HEK293T (cell line): ENCODE data around the gene MRAS.

ENCODE experiments used
- CTCF ChIA-PET: fragments of 350-600 bp; formaldehyde crosslinking; extraction: SDS; loops from one replicate; lab custom pipeline; 2021; ENCODE audit warnings: antibody characterized with exemption, inconsistent platforms; lab: Yijun Ruan, JAX
- POLR2A ChIA-PET: fragments of 350-600 bp; formaldehyde crosslinking; extraction: SDS; loops from one replicate; lab custom pipeline; 2020; ENCODE audit warnings: antibody characterized with exemption, inconsistent platforms; lab: Yijun Ruan, JAX
- DNase-seq: peaks from one replicate; pipeline ENCODE4 v3.0.0; 2012; ENCODE audit warnings: mixed read lengths; ENCODE audit errors: extremely low spot score
- ARNT ChIP-seq: fragments of 450-650 bp; IDR thresholded peaks from 2 replicates; pipeline ENCODE4 v1.6.1; 2017; ENCODE audit warnings: mild to moderate bottlenecking
- BHLHE40 ChIP-seq: fragments of 450-650 bp; IDR thresholded peaks from 2 replicates; pipeline ENCODE4 v1.6.1; 2016; ENCODE audit warnings: mild to moderate bottlenecking, moderate library complexity, borderline replicate concordance
- CTBP1 ChIP-seq: fragments of 450-650 bp; IDR thresholded peaks from 2 replicates; pipeline ENCODE4 v1.6.1; 2016; ENCODE audit warnings: borderline replicate concordance
- ELF4 ChIP-seq: fragments of 450-650 bp; IDR thresholded peaks from 2 replicates; pipeline ENCODE4 v1.6.1; 2017; ENCODE audit warnings: antibody characterized with exemption
- FOXA1 ChIP-seq: fragments of 450-650 bp; IDR thresholded peaks from 2 replicates; pipeline ENCODE4 v1.6.1; 2016; ENCODE audit warnings: mild to moderate bottlenecking
- FOXK2 ChIP-seq: fragments of 450-650 bp; IDR thresholded peaks from 2 replicates; pipeline ENCODE4 v1.6.1; 2016; ENCODE audit warnings: mild to moderate bottlenecking
- FOXM1 ChIP-seq: fragments of 450-650 bp; IDR thresholded peaks from 2 replicates; pipeline ENCODE4 v1.6.1; 2017; ENCODE audit warnings: mild to moderate bottlenecking, borderline replicate concordance
- HDGF ChIP-seq: fragments of 450-650 bp; IDR thresholded peaks from 2 replicates; pipeline ENCODE4 v1.6.1; 2017; ENCODE audit warnings: antibody characterized with exemption, borderline replicate concordance
- L3MBTL2 ChIP-seq: fragments of 450-650 bp; conservative IDR thresholded peaks from 2 replicates; pipeline ENCODE4 v1.6.1; 2016; ENCODE audit warnings: mild to moderate bottlenecking
- LEF1 ChIP-seq: fragments of 450-650 bp; IDR thresholded peaks from 2 replicates; pipeline ENCODE4 v1.6.1; 2017; ENCODE audit warnings: mild to moderate bottlenecking, borderline replicate concordance
- NFRKB ChIP-seq: fragments of 450-650 bp; IDR thresholded peaks from 2 replicates; pipeline ENCODE4 v1.6.1; 2016; ENCODE audit warnings: mild to moderate bottlenecking, moderate library complexity
- SP1 ChIP-seq: fragments of 450-650 bp; IDR thresholded peaks from 2 replicates; pipeline ENCODE4 v1.6.1; 2017
- SUZ12 ChIP-seq: fragments of 450-650 bp; IDR thresholded peaks from 2 replicates; pipeline ENCODE4 v1.6.1; 2016; ENCODE audit warnings: mild to moderate bottlenecking
- TARDBP ChIP-seq: fragments of 450-650 bp; IDR thresholded peaks from 2 replicates; pipeline ENCODE4 v1.6.1; 2016
- ZNF384 ChIP-seq: fragments of 450-650 bp; IDR thresholded peaks from 2 replicates; pipeline ENCODE4 v1.6.1; 2016
- TF ChIP-seq, protein P1 (sequence below): fragments of 450-650 bp; IDR thresholded peaks from 2 replicates; pipeline ENCODE4 v1.6.1; 2016

The MRAS gene

DNA sequence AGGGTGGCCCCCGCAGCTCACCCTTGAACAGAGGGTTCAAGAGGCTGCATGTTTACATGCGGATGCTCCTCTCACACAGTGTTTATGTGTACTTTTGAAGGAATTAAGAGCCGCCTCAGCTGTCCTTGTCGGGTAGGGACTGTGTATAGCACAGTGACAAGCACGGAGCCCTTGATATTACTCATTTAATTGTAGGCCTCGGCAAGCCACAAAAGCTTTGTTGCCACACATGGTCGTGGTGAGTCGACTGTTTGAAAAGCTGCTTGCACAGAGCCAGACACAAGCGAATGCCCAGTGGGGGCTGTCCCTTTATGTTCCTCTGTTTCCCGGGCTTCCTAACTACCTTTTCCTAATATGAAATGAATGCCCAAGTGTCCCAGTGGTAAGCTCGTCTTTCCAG, 90.5 kb downstream of the MRAS start:
- ChIA-PET CTCF (no interaction called here), POLR2A (no interaction called here)
- TF ChIP-seq L3MBTL2 (no peak), CTBP1 (no peak), ZNF384 (no peak), ELF4 (no peak), ARNT (no peak), NFRKB (no peak), HDGF (no peak), LEF1 (no peak), FOXA1 (no peak), FOXK2 (no peak), FOXM1 (no peak)
- TF ChIP-seq, protein P1, sequence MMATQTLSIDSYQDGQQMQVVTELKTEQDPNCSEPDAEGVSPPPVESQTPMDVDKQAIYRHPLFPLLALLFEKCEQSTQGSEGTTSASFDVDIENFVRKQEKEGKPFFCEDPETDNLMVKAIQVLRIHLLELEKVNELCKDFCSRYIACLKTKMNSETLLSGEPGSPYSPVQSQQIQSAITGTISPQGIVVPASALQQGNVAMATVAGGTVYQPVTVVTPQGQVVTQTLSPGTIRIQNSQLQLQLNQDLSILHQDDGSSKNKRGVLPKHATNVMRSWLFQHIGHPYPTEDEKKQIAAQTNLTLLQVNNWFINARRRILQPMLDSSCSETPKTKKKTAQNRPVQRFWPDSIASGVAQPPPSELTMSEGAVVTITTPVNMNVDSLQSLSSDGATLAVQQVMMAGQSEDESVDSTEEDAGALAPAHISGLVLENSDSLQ = no peak
- no peak for DNase-seq

DNA sequence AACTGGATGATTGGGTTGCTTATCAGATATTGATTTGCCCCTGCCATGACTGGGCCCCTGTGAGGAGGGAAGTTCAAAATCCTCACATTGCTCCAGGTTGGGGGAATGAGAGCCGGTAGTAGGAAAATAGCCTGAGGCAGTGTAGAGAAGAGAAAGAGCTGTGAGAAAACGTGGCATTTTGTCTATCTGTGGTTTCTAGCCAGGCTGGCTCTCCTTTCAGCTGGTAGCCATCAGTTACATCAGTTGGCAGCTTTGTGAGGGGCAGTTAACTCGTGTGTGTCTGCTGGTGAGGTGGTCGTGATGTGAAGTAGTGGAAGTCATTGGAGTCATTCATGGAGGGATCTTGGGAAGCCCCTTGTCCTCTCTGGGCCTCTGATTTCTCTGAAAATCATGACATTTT, 91.3 kb downstream of the MRAS start:
- ChIA-PET POLR2A (no interaction called here), CTCF (no interaction called here)
- TF ChIP-seq ELF4 = no peak
- TF ChIP-seq FOXA1 = no peak
- no peak for TF ChIP-seq SUZ12
- no peak for TF ChIP-seq SP1
- no peak for TF ChIP-seq FOXK2
- TF ChIP-seq HDGF = no peak
- no peak for TF ChIP-seq FOXM1
- TF ChIP-seq, protein P1 = no peak
- no peak for TF ChIP-seq ZNF384
- no peak for TF ChIP-seq L3MBTL2
- no peak for TF ChIP-seq BHLHE40
- no peak for TF ChIP-seq LEF1
- TF ChIP-seq TARDBP = no peak
- no peak for TF ChIP-seq CTBP1
- no peak for TF ChIP-seq NFRKB
- no peak for TF ChIP-seq ARNT
- no peak for DNase-seq

DNA sequence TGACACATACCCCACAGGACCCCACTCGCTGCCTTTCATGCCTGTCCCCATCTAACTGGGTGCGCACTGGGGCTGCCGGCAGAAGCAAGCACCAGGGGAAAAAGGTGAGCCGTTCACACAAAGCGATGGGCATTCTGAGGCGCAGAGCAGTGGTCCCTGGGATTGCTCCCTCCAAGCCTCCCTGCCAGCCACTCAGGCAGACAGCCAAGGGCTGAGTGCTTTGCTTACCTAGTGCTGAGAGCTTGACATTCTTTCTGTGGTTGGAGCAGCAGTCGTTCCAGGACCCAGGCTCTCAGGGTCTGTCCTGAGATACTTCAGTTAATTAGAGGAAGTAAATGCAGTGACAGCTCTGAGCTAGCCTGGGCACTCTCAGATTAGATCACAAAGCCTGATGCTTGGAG, 91.7 kb downstream of the MRAS start:
- ChIA-PET POLR2A (no interaction called here), CTCF (no interaction called here)
- TF ChIP-seq LEF1 (no peak), ZNF384 (no peak), ELF4 (no peak), L3MBTL2 (no peak), ARNT (no peak), SUZ12 (no peak), HDGF (no peak), FOXM1 (no peak), FOXK2 (no peak), SP1 (no peak), TARDBP (no peak), FOXA1 (no peak), NFRKB (no peak), BHLHE40 (no peak), CTBP1 (no peak)
- TF ChIP-seq, protein P1 = no peak
- DNase-seq = no peak

DNA sequence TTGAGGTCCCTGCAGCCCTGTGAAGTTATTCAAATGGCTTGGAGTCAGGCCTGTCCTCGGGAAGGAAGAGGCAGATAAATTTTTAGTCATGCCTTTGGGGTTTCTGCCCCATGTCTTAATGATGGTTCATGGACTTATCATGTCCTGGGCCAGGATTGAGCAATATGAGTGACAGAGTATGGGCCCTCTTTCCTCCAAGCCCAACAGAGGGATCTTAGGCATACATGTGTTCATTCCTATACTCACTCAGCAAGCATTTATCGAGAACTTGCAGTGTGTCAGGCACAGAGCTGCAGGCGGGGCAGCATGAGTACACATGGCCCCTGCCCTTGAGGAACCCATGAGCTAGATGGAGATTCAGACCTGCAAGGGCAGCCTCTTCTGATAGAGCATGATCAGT, 92.2 kb downstream of the MRAS start:
- POLR2A ChIA-PET = no interaction called here
- CTCF ChIA-PET = no interaction called here
- TF ChIP-seq SP1 (no peak), ELF4 (no peak), FOXM1 (no peak), ZNF384 (no peak), LEF1 (no peak), ARNT (no peak), TARDBP (no peak), HDGF (no peak), CTBP1 (no peak), FOXA1 (no peak), L3MBTL2 (no peak), SUZ12 (no peak), NFRKB (no peak), FOXK2 (no peak), BHLHE40 (no peak)
- TF ChIP-seq, protein P1 = no peak
- no peak for DNase-seq

DNA sequence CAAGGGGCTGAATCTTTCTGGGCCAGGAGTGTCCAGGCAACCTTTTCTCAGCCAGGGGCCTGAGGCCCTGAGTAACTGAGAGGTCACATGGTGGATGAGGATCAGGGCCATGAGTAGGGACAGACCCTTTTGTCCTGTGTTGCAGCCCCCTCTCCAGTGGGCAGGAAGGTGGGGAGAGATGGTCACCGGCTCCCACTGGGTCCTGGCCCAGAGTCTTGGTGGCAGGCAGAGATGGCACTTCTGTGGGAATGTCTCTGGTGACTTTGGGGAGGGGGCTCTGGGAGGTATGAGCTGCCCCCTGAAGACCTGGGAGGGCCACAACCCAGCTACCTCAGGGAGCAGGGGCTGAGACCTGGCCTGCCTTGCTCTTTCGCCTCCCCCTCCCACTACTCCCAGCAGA, 92.9 kb downstream of the MRAS start:
- TF ChIP-seq NFRKB (no peak), TARDBP (no peak), ARNT (no peak), FOXA1 (no peak), BHLHE40 (no peak)
- no peak for DNase-seq
- ChIA-PET POLR2A (no interaction called here), CTCF (interaction anchor here (0.7 to 1.6 kb wide), 2 partner anchors 115 to 153 kb away, joined by 4 to 6 read pairs; partner anchors contain the start of gene CEP70)

DNA sequence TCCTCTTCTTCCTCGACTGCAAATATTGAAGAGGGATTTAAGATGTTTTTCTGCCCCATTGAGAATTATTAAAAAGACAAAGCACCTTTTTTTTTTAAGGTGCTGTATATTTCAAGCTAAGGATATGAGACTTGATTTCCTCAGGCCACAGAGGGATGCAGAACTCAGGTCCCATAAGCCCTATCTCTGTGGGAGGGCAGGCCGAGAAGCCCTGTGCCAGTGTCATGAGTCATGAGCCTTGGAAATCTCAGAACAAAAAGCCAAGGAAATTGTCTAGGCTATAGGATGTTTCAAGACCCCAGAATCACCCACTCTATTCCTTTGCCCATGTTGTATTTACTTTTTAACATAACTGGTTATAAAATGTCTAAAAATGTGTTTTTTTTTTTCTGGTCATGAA, 93.4 kb downstream of the MRAS start:
- POLR2A ChIA-PET = no interaction called here
- TF ChIP-seq SUZ12 = no peak
- TF ChIP-seq FOXM1 = no peak
- TF ChIP-seq SP1 = no peak
- no peak for TF ChIP-seq CTBP1
- CTCF ChIA-PET = interaction anchor here (0.7 to 1.6 kb wide), 3 partner anchors 38 to 153 kb away, joined by 4 to 6 read pairs (median 4); partner anchors contain the start of gene CEP70
- no peak for DNase-seq
